ENCODE data around the gene TBC1D28. TPM values are rescaled to one million over a fixed set of nuclear protein-coding genes. Genes with fewer than 3 reads are reported as not detected.

TBC1D28 gene
- total and polyA plus RNA-seq, 10 donors = not detected

Small RNA genes within 50 kb of the gene (small RNA-seq; reads per million reads assigned to genes)
- 0 reads per million in 4 donors for gene AC026271.2

Other genes starting within 250 kb of the TBC1D28 start
- gene LGALS9C, start 167.6 kb downstream of the TBC1D28 start, total RNA-seq = 1 to 10 TPM in 5 of 7 donors, under 1 TPM in 2; 0.20 to 6.1 (median 2.3) TPM
- gene LGALS9C, start 167.6 kb downstream of the TBC1D28 start, polyA plus RNA-seq = 1 to 10 TPM in 2 of 3 donors, under 1 TPM in 1; 0.59 to 2.1 (median 1.2) TPM
- 1 to 10 TPM; 3.7 to 9.1 (median 5.8) TPM for gene FOXO3B, start 37.9 kb upstream of the TBC1D28 start, total RNA-seq
- gene FOXO3B, start 37.9 kb upstream of the TBC1D28 start, polyA plus RNA-seq = under 1 TPM; 0.24 to 0.77 (median 0.38) TPM
- under 1 TPM in 1 of 7 donors, not detected in 6; 0.11 TPM for gene FBXW10, start 99.7 kb upstream of the TBC1D28 start, total RNA-seq
- gene FBXW10, start 99.7 kb upstream of the TBC1D28 start, polyA plus RNA-seq = under 1 TPM; 0.07 to 0.10 (median 0.08) TPM
- gene TVP23B, start 136.8 kb upstream of the TBC1D28 start, total RNA-seq = 10 to 100 TPM; 25.2 to 40.5 (median 33.1) TPM
- gene TVP23B, start 136.8 kb upstream of the TBC1D28 start, polyA plus RNA-seq = 10 to 100 TPM; 16.3 to 17.9 (median 17.2) TPM
- gene PRPSAP2, start 213.7 kb upstream of the TBC1D28 start, total RNA-seq = 10 to 100 TPM; 27.5 to 44.8 (median 32.1) TPM
- gene PRPSAP2, start 213.7 kb upstream of the TBC1D28 start, polyA plus RNA-seq = 10 to 100 TPM; 26.3 to 31.4 (median 27.1) TPM

Data from spleen (tissue), 11 donors.